RWPE2 (cell line): ENCODE data around the gene PRIM2.
"Not testable (repeated sequence)": the region's sequence is repeated elsewhere in the genome, so short reads cannot be mapped to it uniquely, and the experiment has no call there.

Experiments used
- ATAC-seq: fragments of 200-7000 bp; cut with Tn5 transposase; 3 replicates; pipeline ENCODE4 v1.9.1; 2021; ENCODE audit warnings: low read depth
- DNase-seq: peaks from one replicate; pipeline ENCODE4 v3.0.0-alpha.2; 2020; ENCODE audit warnings: low spot score
- H3K27ac ChIP-seq: fragments of 450-650 bp; 2 replicates; pipeline ENCODE4 v1.5.1; 2017; ENCODE audit warnings: mild to moderate bottlenecking; ENCODE audit not compliant: poor library complexity, severe bottlenecking
- H3K27me3 ChIP-seq: fragments of 250-450 bp; sonication (Bioruptor Pico); 2 replicates; pipeline ENCODE4 v1.5.1; 2021; ENCODE audit warnings: mild to moderate bottlenecking, moderate library complexity; ENCODE audit not compliant: insufficient read depth, poor library complexity, severe bottlenecking
- H3K36me3 ChIP-seq: fragments of 250-450 bp; sonication (Bioruptor Pico); 2 replicates; pipeline ENCODE4 v1.5.1; 2020; ENCODE audit warnings: low read depth, mild to moderate bottlenecking, moderate library complexity
- H3K4me1 ChIP-seq: fragments of 250-450 bp; sonication (Bioruptor Pico); 2 replicates; pipeline ENCODE4 v1.5.1; 2021; ENCODE audit warnings: mild to moderate bottlenecking, moderate library complexity; ENCODE audit not compliant: insufficient read depth, poor library complexity, severe bottlenecking
- H3K4me3 ChIP-seq: fragments of 250-450 bp; sonication (Bioruptor Pico); 2 replicates; pipeline ENCODE4 v1.5.1; 2021; ENCODE audit warnings: mild to moderate bottlenecking, moderate library complexity; ENCODE audit not compliant: severe bottlenecking
- H3K9me3 ChIP-seq: fragments of 250-450 bp; sonication (Bioruptor Pico); 2 replicates; pipeline ENCODE4 v1.5.1; 2021; ENCODE audit warnings: mild to moderate bottlenecking, moderate library complexity; ENCODE audit not compliant: severe bottlenecking
- TF ChIP-seq, protein P1 (sequence below): fragments of 450-650 bp; IDR thresholded peaks from one replicate; pipeline ENCODE4 v1.5.1; 2017; ENCODE audit warnings: mild to moderate bottlenecking, moderate library complexity; ENCODE audit not compliant: poor library complexity, severe bottlenecking

The PRIM2 gene

GRCh38 chr6:57328074-57328473 is 10.6 kb downstream of the PRIM2 start:
- Histone ChIP-seq H3K4me3 (no peak overlapping the region), H3K27ac (no peak overlapping the region), H3K36me3 (peaks cover 98% of the 10 kb centered on the region), H3K4me1 (no peaks in the 10 kb centered on the region), H3K27me3 (no peaks in the 10 kb centered on the region), H3K9me3 (peaks cover 10% of the 10 kb centered on the region)
- ATAC-seq = no peak
- DNase-seq = no peak
- TF ChIP-seq, protein P1, sequence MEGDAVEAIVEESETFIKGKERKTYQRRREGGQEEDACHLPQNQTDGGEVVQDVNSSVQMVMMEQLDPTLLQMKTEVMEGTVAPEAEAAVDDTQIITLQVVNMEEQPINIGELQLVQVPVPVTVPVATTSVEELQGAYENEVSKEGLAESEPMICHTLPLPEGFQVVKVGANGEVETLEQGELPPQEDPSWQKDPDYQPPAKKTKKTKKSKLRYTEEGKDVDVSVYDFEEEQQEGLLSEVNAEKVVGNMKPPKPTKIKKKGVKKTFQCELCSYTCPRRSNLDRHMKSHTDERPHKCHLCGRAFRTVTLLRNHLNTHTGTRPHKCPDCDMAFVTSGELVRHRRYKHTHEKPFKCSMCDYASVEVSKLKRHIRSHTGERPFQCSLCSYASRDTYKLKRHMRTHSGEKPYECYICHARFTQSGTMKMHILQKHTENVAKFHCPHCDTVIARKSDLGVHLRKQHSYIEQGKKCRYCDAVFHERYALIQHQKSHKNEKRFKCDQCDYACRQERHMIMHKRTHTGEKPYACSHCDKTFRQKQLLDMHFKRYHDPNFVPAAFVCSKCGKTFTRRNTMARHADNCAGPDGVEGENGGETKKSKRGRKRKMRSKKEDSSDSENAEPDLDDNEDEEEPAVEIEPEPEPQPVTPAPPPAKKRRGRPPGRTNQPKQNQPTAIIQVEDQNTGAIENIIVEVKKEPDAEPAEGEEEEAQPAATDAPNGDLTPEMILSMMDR = no peak

- peaks cover 10% of the 10 kb centered on the region for H3K9me3 ChIP-seq
- H3K27me3 ChIP-seq = no peaks in the 10 kb centered on the region
- H3K27ac ChIP-seq = no peak overlapping the region
- no peaks in the 10 kb centered on the region for H3K4me1 ChIP-seq
- H3K4me3 ChIP-seq = no peak overlapping the region
- ATAC-seq (no peak), DNase-seq (no peak)
- TF ChIP-seq, protein P1 = no peak
- peaks cover 100% of the 10 kb centered on the region for H3K36me3 ChIP-seq
Observed at GRCh38 chr6:57329933-57330332, 12.5 kb downstream of the PRIM2 start.

GRCh38 chr6:57342148-57342669 is 24.8 kb downstream of the PRIM2 start:
- H3K4me1 ChIP-seq = no peaks in the 10 kb centered on the region
- no peaks in the 10 kb centered on the region for H3K9me3 ChIP-seq
- H3K27me3 ChIP-seq = no peaks in the 10 kb centered on the region
- TF ChIP-seq, protein P1 = no peak
- H3K4me3 ChIP-seq = no peak overlapping the region
- DNase-seq (no peak), ATAC-seq (no peak)
- H3K27ac ChIP-seq = no peak overlapping the region
- no peaks in the 10 kb centered on the region for H3K36me3 ChIP-seq

DNA sequence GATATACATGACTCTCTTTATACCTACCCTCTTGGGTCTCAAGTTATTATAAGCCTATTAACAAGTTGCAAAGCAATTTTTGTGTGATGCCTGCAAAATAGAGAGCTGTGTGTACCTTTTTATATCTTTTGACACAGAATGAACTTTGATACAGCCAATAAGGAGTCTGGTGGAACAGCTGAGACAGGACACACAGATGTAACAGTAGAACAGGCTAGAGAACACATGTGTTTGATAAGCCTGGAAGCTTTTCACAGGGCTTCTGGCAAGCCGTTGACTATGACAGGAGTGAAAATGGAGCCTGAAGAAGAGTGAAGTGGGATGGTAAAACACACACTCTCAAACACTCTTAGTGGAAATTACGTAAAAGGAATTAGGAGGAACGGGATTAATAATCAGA is 25.9 kb downstream of the PRIM2 start:
- H3K27me3 ChIP-seq, H3K4me3 ChIP-seq, H3K27ac ChIP-seq, ATAC-seq, H3K9me3 ChIP-seq, H3K4me1 ChIP-seq, H3K36me3 ChIP-seq, DNase-seq: not testable (repeated sequence)

- H3K36me3 ChIP-seq, H3K9me3 ChIP-seq, H3K4me1 ChIP-seq, ATAC-seq, H3K27me3 ChIP-seq, H3K4me3 ChIP-seq, H3K27ac ChIP-seq, DNase-seq: not testable (repeated sequence)
Observed at GRCh38 chr6:57346715-57347114, 29.3 kb downstream of the PRIM2 start.

DNA sequence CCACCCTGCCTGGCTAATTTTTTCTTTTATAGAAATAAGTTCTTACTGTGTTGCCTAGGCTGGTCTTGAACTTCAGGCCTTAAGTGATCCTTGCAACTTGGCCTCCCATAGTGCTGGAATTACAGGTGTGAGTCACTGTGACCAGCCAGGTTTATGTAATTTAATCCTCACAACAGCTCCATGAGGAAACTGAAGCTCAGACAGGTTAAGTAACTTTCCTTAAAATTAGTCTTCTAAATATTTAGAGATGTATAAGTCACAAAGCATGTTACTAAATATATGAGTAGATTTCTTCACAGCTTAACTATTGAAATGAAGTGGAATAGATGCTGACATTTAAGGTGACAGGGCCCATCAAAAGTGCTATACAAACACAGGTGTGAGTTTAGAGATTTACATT is 30.2 kb downstream of the PRIM2 start:
- DNase-seq, H3K4me1 ChIP-seq, H3K36me3 ChIP-seq, H3K27me3 ChIP-seq, H3K4me3 ChIP-seq, H3K9me3 ChIP-seq, H3K27ac ChIP-seq: not testable (repeated sequence)
- 0 out of 3 replicates have a peak, but pooled peaks have one; percentile 29 for ATAC-seq

- not testable (repeated sequence) for H3K4me3 ChIP-seq, ATAC-seq, H3K27ac ChIP-seq, H3K4me1 ChIP-seq, H3K36me3 ChIP-seq, DNase-seq, H3K9me3 ChIP-seq, H3K27me3 ChIP-seq
Observed at GRCh38 chr6:57350443-57350842, 33.0 kb downstream of the PRIM2 start.
